Ishikawa (cell line): ENCODE results near the gene LRRC36.

Experiments used
- CEBPB ChIP-seq: IDR thresholded peaks from 2 replicates; pipeline ENCODE4 v1.6.1; 2012
- RAD21 ChIP-seq: IDR thresholded peaks from 2 replicates; pipeline ENCODE4 v1.6.1; 2012; ENCODE audit warnings: low read depth

GRCh38 chr16:67397036-67397801 lies 70.6 kb downstream of the LRRC36 start:
- TF ChIP-seq CEBPB (no peak), RAD21 (no peak)
